Vagina (tissue), 2 donors: ENCODE results near the gene GABRA6.

Source experiments
- CTCF ChIP-seq, 3 experiments: fragments of 450-650 bp in 2 of 3; fragments of 200-600 bp in 1 of 3; sonication (generic) in 1 of 3; IDR thresholded peaks; one replicate each; pipeline ENCODE4 v1.5.1; 2017 to 2019; ENCODE audit warnings: antibody characterized with exemption in 3 of 3, mild to moderate bottlenecking in 2 of 3, moderate library complexity in 2 of 3
- POLR2A ChIP-seq, 2 donors: fragments of 450-650 bp; IDR thresholded peaks; one replicate each; pipeline ENCODE4 v1.6.1; 2017; ENCODE audit warnings: antibody characterized with exemption in 2 of 2, mild to moderate bottlenecking in 2 of 2, moderate library complexity in 2 of 2

GRCh38 chr5:161697001-161697400 is 11.5 kb downstream of the GABRA6 start:
- no peak for TF ChIP-seq CTCF (IDR thresholded peaks at IDR 0.05)
- TF ChIP-seq POLR2A (IDR thresholded peaks at IDR 0.05): no peak
